Cardiac fibroblast (primary cell): ENCODE measurements around the gene FOSL1.

Experiments used
- DNase-seq, 2 donors: peaks; one replicate each; pipeline versions ENCODE4 v3.0.0 to v3.0.0-alpha.2; 2010; ENCODE audit warnings: low read depth in 2 of 2
- H3K4me3 ChIP-seq, 2 donors: replicated peaks in 1 of 2; 1 replicate in 1 of 2; 2 replicates in 1 of 2; pipeline ENCODE4 v1.5.1; 2011; ENCODE audit warnings: low read depth in 2 of 2, low read length in 2 of 2, mild to moderate bottlenecking in 2 of 2, moderate library complexity in 1 of 2
- CTCF ChIP-seq: IDR thresholded peaks from one replicate; pipeline ENCODE4 v1.5.1; 2011; ENCODE audit warnings: low read depth, mild to moderate bottlenecking, low read length, inconsistent platforms

The FOSL1 gene

DNA sequence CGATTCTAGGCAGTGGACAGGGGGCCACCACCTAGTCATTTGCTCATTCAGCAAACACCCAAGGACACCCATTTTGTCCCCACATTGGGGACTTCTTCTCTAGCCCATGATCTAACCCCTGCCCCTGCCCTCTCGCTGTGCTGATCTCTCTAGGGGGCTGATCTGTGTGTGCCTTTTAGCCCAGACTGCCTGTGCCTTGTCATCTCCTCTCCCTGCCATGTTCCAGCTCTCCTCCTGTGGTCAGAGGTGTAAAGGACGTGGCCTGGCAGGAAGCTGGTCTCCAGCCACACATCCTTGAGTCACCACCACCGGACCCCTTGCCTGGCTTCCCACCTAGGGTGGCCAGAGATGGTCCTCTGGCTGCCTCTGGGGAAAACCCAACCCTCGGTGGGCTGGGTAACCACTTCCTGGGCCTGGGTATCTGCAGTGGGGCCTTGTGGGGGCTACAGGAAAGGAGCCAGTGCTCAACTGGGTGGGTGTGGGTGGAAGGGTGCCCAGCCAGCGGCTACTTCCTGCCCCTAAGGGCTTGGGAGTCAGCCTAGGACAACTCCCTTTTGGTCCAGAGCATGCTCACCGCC lies 19.3 kb downstream of the FOSL1 start:
- TF ChIP-seq CTCF = no peak
- no peak for DNase-seq
- no peak overlapping the region for H3K4me3 ChIP-seq

DNA sequence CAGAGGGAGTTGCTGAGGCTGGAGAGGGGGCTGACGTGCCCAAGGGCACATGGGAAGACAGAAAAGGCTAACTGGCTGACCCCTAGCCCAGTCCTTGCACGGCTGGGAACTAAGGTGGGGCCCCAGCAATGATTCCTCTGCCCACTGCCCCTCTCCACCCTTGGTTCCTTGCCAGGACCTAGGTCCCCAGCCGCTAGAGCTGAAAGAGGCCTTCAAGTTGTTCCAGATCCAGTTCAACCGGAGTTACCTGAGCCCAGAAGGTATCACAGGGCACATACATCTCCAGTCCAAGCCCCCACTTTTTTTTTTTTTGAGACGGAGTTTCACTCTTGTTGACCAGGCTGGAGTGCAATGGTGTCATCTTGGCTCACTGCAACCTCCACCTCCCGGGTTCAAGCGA lies 20.2 kb downstream of the FOSL1 start:
- DNase-seq = no peak
- H3K4me3 ChIP-seq = no peak overlapping the region
- TF ChIP-seq CTCF = no peak

GRCh38 chr11:65879617-65880016 lies 20.6 kb downstream of the FOSL1 start, which contains the start of gene CTSW:
Gene CTSW (plus strand): TSS chr11:65879837. CDS start chr11:65879855, 18 bp downstream.
- no peak for DNase-seq
- no peak for TF ChIP-seq CTCF
- no peak within 1 kb of the TSS for H3K4me3 ChIP-seq

DNA sequence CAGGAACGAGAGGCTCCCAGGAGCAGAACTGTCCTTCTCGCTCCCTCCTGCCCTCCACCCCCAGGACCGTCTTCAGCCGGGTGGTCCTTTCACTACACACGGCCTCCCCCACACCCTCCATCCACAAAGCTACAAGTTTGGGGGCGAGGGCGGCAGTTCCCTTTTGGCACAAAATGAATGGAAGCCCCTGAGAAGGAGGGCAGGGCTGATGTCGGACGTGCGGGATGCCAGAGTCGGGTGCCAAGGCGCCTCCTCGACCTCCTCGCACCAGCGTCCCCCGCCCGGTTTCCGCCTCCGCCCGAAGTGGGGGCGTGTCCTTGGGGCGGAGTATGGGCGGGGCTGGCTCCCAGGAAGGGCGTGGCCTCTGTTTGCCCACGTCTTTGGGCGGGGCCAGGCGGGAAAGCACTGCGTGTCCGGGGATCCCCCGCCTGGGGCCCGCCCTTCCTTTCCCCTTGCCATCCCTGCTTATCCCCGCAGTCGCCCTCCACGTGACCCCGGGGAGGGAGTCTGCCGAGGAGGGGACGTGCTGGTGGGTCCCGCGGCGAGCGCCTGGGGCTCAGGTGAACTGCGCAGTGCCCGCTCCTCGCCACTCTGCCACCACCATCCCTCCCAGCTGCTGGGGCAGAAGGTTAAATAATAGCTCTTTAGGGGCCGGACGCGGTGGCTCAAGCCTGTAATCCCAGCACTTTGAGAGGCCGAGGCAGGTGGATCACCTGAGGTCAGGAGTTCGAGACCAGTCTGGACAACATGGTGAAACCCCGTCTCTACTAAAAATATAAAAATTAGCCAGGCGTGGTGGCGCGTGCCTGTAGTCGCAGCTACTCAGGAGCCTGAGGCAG lies 26.7 kb downstream of the FOSL1 start:
- peak; percentile 93 to 95 for DNase-seq
- peak overlapping the region; percentile 59 to 65 for H3K4me3 ChIP-seq
- TF ChIP-seq CTCF = no peak

GRCh38 chr11:65872586-65873317 lies 27.4 kb downstream of the FOSL1 start, which contains the start of gene EFEMP2:
Gene EFEMP2 (minus strand): TSS chr11:65872800. CDS start chr11:65872354, 446 bp downstream.
- peak in 1 of 2 donors; percentile 65 for DNase-seq
- TF ChIP-seq CTCF = no peak
- H3K4me3 ChIP-seq = peak within 1 kb of the TSS; percentile 61 to 65

- TF ChIP-seq CTCF = peak; percentile 34
- H3K4me3 ChIP-seq = peak overlapping the region; percentile 61 to 65
- peak in 1 of 2 donors; percentile 51 for DNase-seq
Measured at GRCh38 chr11:65871811-65872548, 28.2 kb downstream of the FOSL1 start.
